HCT116 (cell line): Measurements from ENCODE around the gene PDE9A. TPM values are rescaled to one million over a fixed set of nuclear protein-coding genes. Genes with fewer than 3 reads are reported as not detected.

Source experiments
- ATAC-seq: fragments of 200-7000 bp; cut with Tn5 transposase; 2 replicates; pipeline ENCODE4 v1.9.1; 2020; ENCODE audit warnings: mild to moderate bottlenecking, moderate library complexity
- BruUV-seq: library from RNA; stranded (reverse); fragments of 400-500 nt; replicated peaks from 2 replicates; lab custom pipeline; 2021; lab: Mats Ljungman, UMichigan
- CTCF ChIA-PET: fragments of 300-600 bp; sonication (Branson Sonifier 250); formaldehyde crosslinking; loops from one replicate; lab custom pipeline; 2021; ENCODE audit warnings: antibody characterized with exemption; lab: Charles Lee
- POLR2A ChIA-PET: fragments of 300-600, 350-600 bp; sonication (Branson Sonifier 250); formaldehyde crosslinking; loops from one replicate; lab custom pipeline; 2021; ENCODE audit warnings: antibody characterized with exemption; lab: Charles Lee
- RAD21 ChIA-PET, 2 experiments: fragments of 300-600 bp; sonication (Branson Sonifier 250); formaldehyde crosslinking; loops; one replicate each; lab custom pipeline; 2023; ENCODE audit warnings: low total read pairs in 2 of 2; ENCODE audit not compliant: uncharacterized antibody in 2 of 2, unreplicated experiment in 2 of 2, low non-redundant PET in 1 of 2; lab: Charles Lee
- DNase-seq: peaks from one replicate; pipeline ENCODE4 v3.0.0-alpha.2; 2010; ENCODE audit warnings: low read depth, low spot score
- H2AFZ ChIP-seq: fragments of 200-600 bp; shearing (Covaris generic), sonication (generic); 2 replicates; pipeline ENCODE4 v1.6.1; 2017; ENCODE audit warnings: low read depth, mixed run types, mixed read lengths, antibody characterized with exemption, low read length; ENCODE audit not compliant: poor library complexity, severe bottlenecking
- H3K27ac ChIP-seq: 2 replicates; pipeline ENCODE4 v1.5.1; 2012; ENCODE audit warnings: low read depth, low read length
- H3K27me3 ChIP-seq: fragments of 200-600 bp; sonication (generic); 2 replicates; pipeline ENCODE4 v1.6.1; 2016; ENCODE audit warnings: mixed run types, low read length, mixed read lengths; ENCODE audit not compliant: insufficient read depth
- H3K36me3 ChIP-seq, 2 experiments: fragments of 200-500 bp in 1 of 2; fragments of 200-600 bp in 1 of 2; sonication (Bioruptor generic) in 1 of 2; sonication (generic) in 1 of 2; 2 replicates each; pipeline versions ENCODE4 v1.5.1 to v1.6.1; 2014 to 2016; ENCODE audit warnings: low read length in 2 of 2, inconsistent platforms in 1 of 2, mixed read lengths in 1 of 2, mixed run types in 1 of 2; ENCODE audit not compliant: insufficient read depth in 2 of 2, control insufficient read depth in 1 of 2
- H3K4me1 ChIP-seq, 2 experiments: fragments of 200-600 bp in 1 of 2; sonication (generic) in 1 of 2; 2 replicates each; pipeline versions ENCODE4 v1.5.1 to v1.6.1; 2012 to 2017; ENCODE audit warnings: low read length in 2 of 2, inconsistent platforms in 1 of 2, mild to moderate bottlenecking in 1 of 2, mixed read lengths in 1 of 2, mixed run types in 1 of 2, moderate library complexity in 1 of 2; ENCODE audit not compliant: insufficient read depth in 2 of 2, control insufficient read depth in 1 of 2
- H3K4me2 ChIP-seq: fragments of 200-600 bp; sonication (generic); 2 replicates; pipeline ENCODE4 v1.6.1; 2017; ENCODE audit warnings: mixed run types, low read length, mixed read lengths
- H3K4me3 ChIP-seq, 2 experiments: fragments of 200-600 bp in 1 of 2; sonication (generic) in 1 of 2; replicated peaks in 1 of 2; 2 replicates each; pipeline ENCODE4 v1.5.1; 2011 to 2016; ENCODE audit warnings: low read length in 2 of 2, control low read depth in 1 of 2, low read depth in 1 of 2, mild to moderate bottlenecking in 1 of 2, mixed read lengths in 1 of 2, mixed run types in 1 of 2
- H3K79me2 ChIP-seq: fragments of 200-600 bp; sonication (generic); 2 replicates; pipeline ENCODE4 v1.6.1; 2017; ENCODE audit warnings: mild to moderate bottlenecking, mixed run types, low read length, moderate library complexity, mixed read lengths; ENCODE audit not compliant: insufficient read depth
- H3K9ac ChIP-seq: fragments of 200-600 bp; sonication (generic); 2 replicates; pipeline ENCODE4 v1.6.1; 2016; ENCODE audit warnings: low read length, mixed read lengths
- H3K9me2 ChIP-seq: fragments of 200-600 bp; sonication (generic), shearing (Covaris generic); 2 replicates; pipeline ENCODE4 v1.6.1; 2017; ENCODE audit warnings: mixed run types, mild to moderate bottlenecking, moderate library complexity; ENCODE audit not compliant: insufficient read depth
- H3K9me3 ChIP-seq, 2 experiments: fragments of 200-500 bp in 1 of 2; fragments of 200-600 bp in 1 of 2; sonication (Bioruptor generic) in 1 of 2; sonication (generic) in 1 of 2; 2 replicates each; pipeline ENCODE4 v1.6.1; 2014 to 2017; ENCODE audit warnings: low read length in 2 of 2, mixed read lengths in 2 of 2, inconsistent platforms in 1 of 2, low read depth in 1 of 2, mild to moderate bottlenecking in 1 of 2, mixed run types in 1 of 2, moderate library complexity in 1 of 2; ENCODE audit not compliant: control insufficient read depth in 1 of 2, insufficient read depth in 1 of 2
- H4K20me1 ChIP-seq: fragments of 200-600 bp; sonication (generic), shearing (Covaris generic); 2 replicates; pipeline ENCODE4 v1.6.1; 2017; ENCODE audit warnings: mixed run types, mild to moderate bottlenecking, moderate library complexity; ENCODE audit not compliant: insufficient read depth
- CBX3 ChIP-seq: IDR thresholded peaks from 2 replicates; pipeline ENCODE4 v1.6.1; 2012; ENCODE audit warnings: low read depth
- EGR1 ChIP-seq: IDR thresholded peaks from 2 replicates; pipeline ENCODE4 v1.6.1; 2012; ENCODE audit warnings: low read depth
- ELF1 ChIP-seq: IDR thresholded peaks from 2 replicates; pipeline ENCODE4 v1.6.1; 2012; ENCODE audit warnings: low read depth, borderline replicate concordance
- JUND ChIP-seq: IDR thresholded peaks from 2 replicates; pipeline ENCODE4 v1.6.1; 2012
- POLR2AphosphoS5 ChIP-seq: IDR thresholded peaks from 2 replicates; pipeline ENCODE4 v1.6.1; 2011; ENCODE audit warnings: mild to moderate bottlenecking, low read depth, low read length, moderate library complexity
- RAD21 ChIP-seq: IDR thresholded peaks from 2 replicates; pipeline ENCODE4 v1.6.1; 2012; ENCODE audit warnings: low read depth, mild to moderate bottlenecking
- REST ChIP-seq: IDR thresholded peaks from 2 replicates; pipeline ENCODE4 v1.6.1; 2012; ENCODE audit warnings: low read depth
- SIN3A ChIP-seq: IDR thresholded peaks from 2 replicates; pipeline ENCODE4 v1.6.1; 2012; ENCODE audit warnings: low read depth
- YY1 ChIP-seq: IDR thresholded peaks from 2 replicates; pipeline ENCODE4 v1.6.1; 2011; ENCODE audit warnings: low read length, low read depth, moderate library complexity, mild to moderate bottlenecking; ENCODE audit not compliant: insufficient replicate concordance; ENCODE audit errors: extremely low read depth
- ZFX ChIP-seq: fragments of 450-650 bp; IDR thresholded peaks from 2 replicates; pipeline ENCODE4 v1.6.1; 2017
- intact Hi-C: fragments of 100-400 bp; cut with micrococcal nuclease; formaldehyde crosslinking; loops from 2 replicates; pipeline ENCODE4 v1.10.0; 2022
- total RNA-seq: library from RNA; stranded (reverse); gene quantifications from one replicate; pipeline ENCODE4 v1.2.1, GENCODE V29; 2021; ENCODE audit not compliant: unreplicated experiment
- TF ChIP-seq, protein P1 (sequence below): IDR thresholded peaks from 2 replicates; pipeline ENCODE4 v1.6.1; 2012
- TF ChIP-seq, protein P2 (sequence below): IDR thresholded peaks from 2 replicates; pipeline ENCODE4 v1.6.1; 2012
- TF ChIP-seq, protein P3 (sequence below), 3 experiments: fragments of 200-600 bp in 1 of 3; sonication (generic) in 1 of 3; IDR thresholded peaks in 2 of 3; conservative IDR thresholded peaks in 1 of 3; 2 replicates each; pipeline ENCODE4 v1.5.1; 2012 to 2017; ENCODE audit warnings: low read depth in 2 of 3, low read length in 2 of 3, antibody characterized with exemption in 1 of 3, borderline replicate concordance in 1 of 3, control low read depth in 1 of 3, mild to moderate bottlenecking in 1 of 3, mixed read lengths in 1 of 3, mixed run types in 1 of 3, moderate library complexity in 1 of 3; ENCODE audit not compliant: insufficient read depth in 1 of 3

The PDE9A gene
- total RNA-seq, 1 experiment from 2014 or later: 31.4 TPM

GRCh38 chr21:42754270-42754933 lies 101.0 kb downstream of the PDE9A start:
- no peak overlapping the region for H3K9ac ChIP-seq
- ATAC-seq: no peak
- intact Hi-C loops: no loop called here
- CTCF ChIA-PET: no interaction called here
- H3K4me1 ChIP-seq: no peaks in the 10 kb centered on the region
- BruUV-seq: no TSS peak
- POLR2A ChIA-PET: no interaction called here
- no peak overlapping the region for H3K4me3 ChIP-seq
- TF ChIP-seq, protein P1, sequence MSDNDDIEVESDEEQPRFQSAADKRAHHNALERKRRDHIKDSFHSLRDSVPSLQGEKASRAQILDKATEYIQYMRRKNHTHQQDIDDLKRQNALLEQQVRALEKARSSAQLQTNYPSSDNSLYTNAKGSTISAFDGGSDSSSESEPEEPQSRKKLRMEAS: no peak
- no peak for TF ChIP-seq ZFX
- no peak for TF ChIP-seq YY1
- TF ChIP-seq JUND: no peak
- no peak for TF ChIP-seq RAD21
- no peak for TF ChIP-seq CBX3
- TF ChIP-seq, protein P2, sequence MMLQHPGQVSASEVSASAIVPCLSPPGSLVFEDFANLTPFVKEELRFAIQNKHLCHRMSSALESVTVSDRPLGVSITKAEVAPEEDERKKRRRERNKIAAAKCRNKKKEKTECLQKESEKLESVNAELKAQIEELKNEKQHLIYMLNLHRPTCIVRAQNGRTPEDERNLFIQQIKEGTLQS: no peak
- TF ChIP-seq ELF1: no peak
- TF ChIP-seq, protein P3, sequence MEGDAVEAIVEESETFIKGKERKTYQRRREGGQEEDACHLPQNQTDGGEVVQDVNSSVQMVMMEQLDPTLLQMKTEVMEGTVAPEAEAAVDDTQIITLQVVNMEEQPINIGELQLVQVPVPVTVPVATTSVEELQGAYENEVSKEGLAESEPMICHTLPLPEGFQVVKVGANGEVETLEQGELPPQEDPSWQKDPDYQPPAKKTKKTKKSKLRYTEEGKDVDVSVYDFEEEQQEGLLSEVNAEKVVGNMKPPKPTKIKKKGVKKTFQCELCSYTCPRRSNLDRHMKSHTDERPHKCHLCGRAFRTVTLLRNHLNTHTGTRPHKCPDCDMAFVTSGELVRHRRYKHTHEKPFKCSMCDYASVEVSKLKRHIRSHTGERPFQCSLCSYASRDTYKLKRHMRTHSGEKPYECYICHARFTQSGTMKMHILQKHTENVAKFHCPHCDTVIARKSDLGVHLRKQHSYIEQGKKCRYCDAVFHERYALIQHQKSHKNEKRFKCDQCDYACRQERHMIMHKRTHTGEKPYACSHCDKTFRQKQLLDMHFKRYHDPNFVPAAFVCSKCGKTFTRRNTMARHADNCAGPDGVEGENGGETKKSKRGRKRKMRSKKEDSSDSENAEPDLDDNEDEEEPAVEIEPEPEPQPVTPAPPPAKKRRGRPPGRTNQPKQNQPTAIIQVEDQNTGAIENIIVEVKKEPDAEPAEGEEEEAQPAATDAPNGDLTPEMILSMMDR (IDR thresholded peaks at IDR 0.05 in 2 of 3, conservative IDR thresholded peaks at IDR 0.05 in 1 of 3; ENCODE audit: borderline replicate concordance in 1 of 3, insufficient read depth in 1 of 3, low read depth in 2 of 3, low read length in 2 of 3): no peak
- TF ChIP-seq REST: no peak
- no peak for TF ChIP-seq POLR2AphosphoS5
- no peak for TF ChIP-seq EGR1
- TF ChIP-seq SIN3A: no peak
- TF ChIP-seq, all 23 proteins: peak for 0
- Histone ChIP-seq H3K27ac (no peak overlapping the region), H3K27me3 (no peaks in the 10 kb centered on the region), H3K9me2 (no peaks in the 10 kb centered on the region), H4K20me1 (no peaks in the 10 kb centered on the region), H3K4me2 (no peak overlapping the region), H3K9me3 (no peaks in the 10 kb centered on the region), H3K79me2 (no peaks in the 10 kb centered on the region), H2AFZ (no peak overlapping the region), H3K36me3 (no peaks in the 10 kb centered on the region)
- RAD21 ChIA-PET: no interaction called here
- no peak for DNase-seq
